GM12873 (cell line): ENCODE data around the gene PXDC1.

Experiments used
- TF ChIP-seq, protein P1 (sequence below): IDR thresholded peaks from 2 replicates; pipeline ENCODE4 v1.5.1; 2012; ENCODE audit warnings: low read depth, mild to moderate bottlenecking, moderate library complexity, low read length, control low read depth; ENCODE audit not compliant: insufficient read depth; ENCODE audit errors: missing control alignments

The PXDC1 gene

GRCh38 chr6:3725145-3726047 is 26.1 kb downstream of the PXDC1 start:
- TF ChIP-seq, protein P1, sequence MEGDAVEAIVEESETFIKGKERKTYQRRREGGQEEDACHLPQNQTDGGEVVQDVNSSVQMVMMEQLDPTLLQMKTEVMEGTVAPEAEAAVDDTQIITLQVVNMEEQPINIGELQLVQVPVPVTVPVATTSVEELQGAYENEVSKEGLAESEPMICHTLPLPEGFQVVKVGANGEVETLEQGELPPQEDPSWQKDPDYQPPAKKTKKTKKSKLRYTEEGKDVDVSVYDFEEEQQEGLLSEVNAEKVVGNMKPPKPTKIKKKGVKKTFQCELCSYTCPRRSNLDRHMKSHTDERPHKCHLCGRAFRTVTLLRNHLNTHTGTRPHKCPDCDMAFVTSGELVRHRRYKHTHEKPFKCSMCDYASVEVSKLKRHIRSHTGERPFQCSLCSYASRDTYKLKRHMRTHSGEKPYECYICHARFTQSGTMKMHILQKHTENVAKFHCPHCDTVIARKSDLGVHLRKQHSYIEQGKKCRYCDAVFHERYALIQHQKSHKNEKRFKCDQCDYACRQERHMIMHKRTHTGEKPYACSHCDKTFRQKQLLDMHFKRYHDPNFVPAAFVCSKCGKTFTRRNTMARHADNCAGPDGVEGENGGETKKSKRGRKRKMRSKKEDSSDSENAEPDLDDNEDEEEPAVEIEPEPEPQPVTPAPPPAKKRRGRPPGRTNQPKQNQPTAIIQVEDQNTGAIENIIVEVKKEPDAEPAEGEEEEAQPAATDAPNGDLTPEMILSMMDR: no peak

GRCh38 chr6:3724451-3725144 is 26.9 kb downstream of the PXDC1 start:
- TF ChIP-seq, protein P1: no peak

GRCh38 chr6:3723966-3724365 is 27.5 kb downstream of the PXDC1 start:
- TF ChIP-seq, protein P1: no peak

- TF ChIP-seq, protein P1: no peak
Measured at GRCh38 chr6:3723251-3723650, 28.3 kb downstream of the PXDC1 start.

DNA sequence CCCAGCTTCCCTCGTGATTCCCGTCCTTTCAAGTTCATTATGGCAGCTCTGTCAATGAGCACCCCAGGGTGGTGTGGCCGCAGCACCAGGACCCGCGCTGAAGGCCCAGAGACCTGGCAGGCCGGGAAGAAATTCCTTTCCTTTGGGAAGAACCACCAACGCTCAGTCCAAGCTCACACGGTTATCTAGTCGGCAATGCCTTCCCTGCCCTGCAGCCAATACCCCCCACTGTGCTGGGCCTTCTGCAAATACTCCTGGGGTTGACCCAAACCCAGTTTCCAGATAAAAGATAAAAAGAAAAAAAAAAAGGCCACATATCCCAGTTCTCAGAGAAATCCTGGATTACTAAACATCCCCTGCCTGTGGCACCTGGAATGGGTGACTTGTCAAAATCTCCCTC is 28.7 kb downstream of the PXDC1 start:
- TF ChIP-seq, protein P1: no peak

DNA sequence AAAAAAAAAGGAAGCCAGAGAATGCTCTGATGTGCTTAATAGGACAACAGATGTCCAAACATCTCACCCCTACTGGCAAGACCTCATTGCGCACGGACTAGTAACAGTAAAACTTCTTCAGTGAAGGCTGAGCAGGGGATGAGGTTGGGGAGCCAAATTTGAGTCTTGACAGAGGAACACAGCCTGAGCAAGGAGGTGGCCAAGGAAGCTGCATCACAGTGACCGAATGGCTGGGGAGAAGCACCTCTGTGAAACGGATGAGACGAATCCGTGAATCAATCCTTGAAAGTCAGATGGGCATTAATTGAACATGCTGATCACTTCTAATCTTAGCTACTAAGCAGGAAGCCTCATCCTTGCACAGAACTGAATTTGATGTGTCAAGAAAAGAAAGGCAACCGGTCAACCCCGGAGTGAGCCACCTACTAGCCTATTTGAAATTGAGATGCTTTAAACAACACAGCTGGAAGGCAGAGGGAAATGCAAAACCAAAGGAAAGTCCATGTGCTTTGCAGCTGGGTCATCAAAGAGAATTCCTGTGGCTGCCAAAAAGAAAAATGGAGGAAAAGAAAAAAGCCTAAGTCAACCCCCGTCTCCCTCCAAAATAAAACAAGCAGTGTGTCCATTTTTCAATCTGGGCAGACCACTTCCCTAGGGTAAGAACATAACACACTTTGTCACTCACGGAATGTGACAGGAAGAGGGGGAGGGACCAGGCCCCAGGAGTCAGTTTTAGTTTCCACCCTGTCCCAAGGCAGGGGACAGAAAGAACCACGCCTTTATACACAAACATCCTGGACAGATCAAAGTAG is 29.5 kb downstream of the PXDC1 start:
- TF ChIP-seq, protein P1: no peak
